Measurements from ENCODE around the gene PVRIG. TPM values are rescaled to one million over a fixed set of nuclear protein-coding genes. Genes with fewer than 3 reads are reported as not detected.
"Not testable (repeated sequence)": the region's sequence is repeated elsewhere in the genome, so short reads cannot be mapped to it uniquely, and the experiment has no call there.

Gene PVRIG
- total RNA-seq, result not detected in 2 replicates

GRCh38 chr7:100219801-100220585 lies at the start of gene PVRIG:
TSS of gene PVRIG (plus strand) at chr7:100219949. CDS start at chr7:100219971, 22 bp downstream.
- not testable (repeated sequence) for DNase-seq (ENCODE audit: low read depth in 2 of 2)

- no peak for DNase-seq (ENCODE audit: low read depth in 2 of 2)
Measured at GRCh38 chr7:100170101-100170897, 49.5 kb upstream of the PVRIG start.

- no peak for DNase-seq (ENCODE audit: low read depth in 2 of 2)
Measured at GRCh38 chr7:100171087-100171681, 48.6 kb upstream of the PVRIG start.

- DNase-seq (ENCODE audit: low read depth in 2 of 2), result no peak
Measured at GRCh38 chr7:100171840-100172239, 47.9 kb upstream of the PVRIG start.

- no peak for DNase-seq (ENCODE audit: low read depth in 2 of 2)
Measured at GRCh38 chr7:100173806-100174495, 45.8 kb upstream of the PVRIG start.

- DNase-seq (ENCODE audit: low read depth in 2 of 2), result no peak
Measured at GRCh38 chr7:100174582-100174981, 45.2 kb upstream of the PVRIG start.

GRCh38 chr7:100175296-100175935 lies 44.3 kb upstream of the PVRIG start:
- DNase-seq (ENCODE audit: low read depth in 2 of 2), result no peak

GRCh38 chr7:100176096-100177044 lies 43.4 kb upstream of the PVRIG start:
- no peak for DNase-seq (ENCODE audit: low read depth in 2 of 2)

- peak; percentile 87 to 97 for DNase-seq (ENCODE audit: low read depth in 2 of 2)
Measured at GRCh38 chr7:100177045-100178001, 42.4 kb upstream of the PVRIG start, which contains the start of the genes GPC2 and STAG3. TSS of gene GPC2 (minus strand) at chr7:100177381. CDS start at chr7:100177199, 182 bp downstream. TSS of gene STAG3 (plus strand) at chr7:100177918. CDS start at chr7:100180557, 2,639 bp downstream.

- not testable (repeated sequence) for DNase-seq (ENCODE audit: low read depth in 2 of 2)
Measured at GRCh38 chr7:100180084-100180483, 39.7 kb upstream of the PVRIG start.

GRCh38 chr7:100182616-100183015 lies 37.1 kb upstream of the PVRIG start:
- DNase-seq (ENCODE audit: low read depth in 2 of 2), result not testable (repeated sequence)

- DNase-seq (ENCODE audit: low read depth in 2 of 2), result not testable (repeated sequence)
Measured at GRCh38 chr7:100183090-100183489, 36.7 kb upstream of the PVRIG start.

- DNase-seq (ENCODE audit: low read depth in 2 of 2), result no peak
Measured at GRCh38 chr7:100185726-100186125, 34.0 kb upstream of the PVRIG start.

GRCh38 chr7:100189061-100189460 lies 30.7 kb upstream of the PVRIG start:
- DNase-seq (ENCODE audit: low read depth in 2 of 2), result no peak

- DNase-seq (ENCODE audit: low read depth in 2 of 2), result peak; percentile 30 to 63
Measured at GRCh38 chr7:100190048-100190711, 29.6 kb upstream of the PVRIG start.

GRCh38 chr7:100191775-100192174 lies 28.0 kb upstream of the PVRIG start:
- no peak for DNase-seq (ENCODE audit: low read depth in 2 of 2)

GRCh38 chr7:100192281-100192862 lies 27.4 kb upstream of the PVRIG start:
- not testable (repeated sequence) for DNase-seq (ENCODE audit: low read depth in 2 of 2)

GRCh38 chr7:100192969-100193368 lies 26.8 kb upstream of the PVRIG start:
- DNase-seq (ENCODE audit: low read depth in 2 of 2), result no peak
